Hepatocyte (in vitro differentiated cells): ENCODE measurements around the gene MED17. TPM values are rescaled to one million over a fixed set of nuclear protein-coding genes. Genes with fewer than 3 reads are reported as not detected.

Experiments used
- DNase-seq: peaks from one replicate; pipeline ENCODE4 v3.0.0-alpha.2; 2016; ENCODE audit warnings: low spot score
- H2AFZ ChIP-seq: fragments of 200-600 bp; sonication (generic); 2 replicates; pipeline ENCODE4 v1.6.0; 2016; ENCODE audit warnings: antibody characterized with exemption, mild to moderate bottlenecking
- H3K27ac ChIP-seq: fragments of 200-600 bp; sonication (generic); 2 replicates; pipeline ENCODE4 v1.5.1; 2016; ENCODE audit warnings: mild to moderate bottlenecking
- H3K27me3 ChIP-seq: fragments of 200-600 bp; sonication (generic); 2 replicates; pipeline ENCODE4 v1.6.1; 2016
- H3K36me3 ChIP-seq: fragments of 200-600 bp; sonication (generic); replicated peaks from 2 replicates; pipeline ENCODE4 v1.5.1; 2016; ENCODE audit warnings: low read depth; ENCODE audit not compliant: insufficient read depth
- H3K4me1 ChIP-seq: fragments of 200-600 bp; sonication (generic); 2 replicates; pipeline ENCODE4 v1.5.1; 2016; ENCODE audit warnings: mild to moderate bottlenecking, moderate library complexity; ENCODE audit not compliant: insufficient read depth
- H3K4me2 ChIP-seq: fragments of 200-600 bp; sonication (generic); 2 replicates; pipeline ENCODE4 v1.6.0; 2016
- H3K4me3 ChIP-seq: fragments of 200-600 bp; sonication (generic); 2 replicates; pipeline ENCODE4 v1.5.1; 2016; ENCODE audit warnings: mild to moderate bottlenecking
- H3K79me2 ChIP-seq: fragments of 200-600 bp; sonication (generic); 2 replicates; pipeline ENCODE4 v1.6.0; 2017; ENCODE audit warnings: mild to moderate bottlenecking
- H3K9me2 ChIP-seq: fragments of 200-600 bp; sonication (generic); replicated peaks from 2 replicates; pipeline ENCODE4 v1.6.0; 2017; ENCODE audit warnings: mild to moderate bottlenecking; ENCODE audit not compliant: insufficient read depth
- H3K9me3 ChIP-seq: fragments of 200-600 bp; sonication (generic); 2 replicates; pipeline ENCODE4 v1.5.1; 2016; ENCODE audit warnings: low read depth, mild to moderate bottlenecking
- H4K20me1 ChIP-seq: fragments of 200-600 bp; sonication (generic); 2 replicates; pipeline ENCODE4 v1.6.0; 2016; ENCODE audit warnings: mild to moderate bottlenecking; ENCODE audit not compliant: insufficient read depth, poor library complexity, severe bottlenecking
- EZH2 ChIP-seq: fragments of 200-600 bp; sonication (generic); IDR thresholded peaks from 2 replicates; pipeline ENCODE4 v1.6.1; 2016; ENCODE audit warnings: antibody characterized with exemption, mild to moderate bottlenecking, borderline replicate concordance
- EZH2phosphoT487 ChIP-seq: fragments of 200-600 bp; sonication (generic); IDR thresholded peaks from one replicate; pipeline ENCODE4 v1.6.1; 2018; ENCODE audit warnings: antibody characterized with exemption, mild to moderate bottlenecking, low read depth, moderate library complexity; ENCODE audit not compliant: unreplicated experiment, severe bottlenecking
- WGBS: methylation state at CpG from one replicate; pipeline ENCODE4 v1.1.6; 2016; ENCODE audit warnings: low lambda C conversion rate; ENCODE audit errors: missing lambda C conversion rate; 5-methylcytosine and 5-hydroxymethylcytosine counted together
- polyA plus RNA-seq: library from polyadenylated mRNA; unstranded; fragments of >200 nt; fragmentation: Nextera tagmentation; extraction: Ambion mirVana; gene quantifications from 2 replicates; pipeline ENCODE4 v1.2.1, GENCODE V29; 2016
- total RNA-seq: library from RNA; depleted of rRNA; stranded (reverse); fragments of >200 nt; gene quantifications from 2 replicates; pipeline ENCODE4 v1.2.3, GENCODE V29; 2014
- TF ChIP-seq, protein P1 (sequence below): fragments of 200-600 bp; sonication (generic); IDR thresholded peaks from 2 replicates; pipeline ENCODE4 v1.5.1; 2016; ENCODE audit warnings: antibody characterized with exemption, mild to moderate bottlenecking; ENCODE audit not compliant: poor library complexity

Gene MED17
- 30.9 and 33.7 TPM in 2 replicates for total RNA-seq
- 18.3 and 32.5 TPM in 2 replicates for polyA plus RNA-seq

DNA sequence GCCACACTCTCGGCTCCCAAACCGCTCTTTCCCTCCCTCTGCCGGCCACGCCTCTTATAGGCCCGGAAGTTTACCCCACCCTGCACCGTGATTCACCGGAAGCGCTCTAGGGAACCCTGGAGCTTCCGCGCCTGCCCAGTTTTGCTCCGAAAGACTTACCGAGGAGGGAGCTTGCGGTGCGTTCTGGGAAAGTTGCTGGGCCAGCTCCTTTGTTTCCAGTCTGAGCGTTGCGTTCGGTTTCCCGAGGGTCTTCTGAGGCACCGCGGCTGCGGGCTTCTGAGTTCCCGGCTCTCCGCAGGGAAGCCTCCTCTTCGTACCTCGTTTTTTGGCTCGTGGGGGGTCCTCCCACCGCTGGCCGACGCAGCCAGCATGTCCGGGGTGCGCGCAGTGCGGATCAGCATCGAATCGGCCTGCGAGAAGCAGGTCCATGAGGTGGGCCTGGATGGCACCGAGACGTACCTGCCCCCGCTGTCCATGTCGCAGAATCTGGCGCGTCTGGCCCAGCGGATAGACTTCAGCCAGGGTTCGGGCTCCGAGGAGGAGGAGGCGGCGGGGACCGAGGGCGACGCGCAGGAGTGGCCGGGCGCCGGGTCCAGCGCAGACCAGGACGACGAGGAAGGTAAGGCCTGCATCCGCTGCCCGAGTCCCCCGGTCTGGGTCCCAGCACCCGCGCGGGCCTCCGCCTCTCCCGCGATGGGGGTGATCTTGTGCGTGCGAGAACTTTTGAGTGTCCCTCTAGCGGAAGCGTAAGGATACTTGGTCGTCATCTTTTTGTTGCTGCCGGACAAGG lies at the start of gene MED17:
Gene MED17 (plus strand): TSS at position 138 of the 790 bp plus-strand sequence. CDS start 232 bp downstream, at position 370.
- Histone ChIP-seq H3K4me3 (peak within 1 kb of the TSS; percentile 79), H3K9me2 (no peaks in the 10 kb centered on the region), H3K27me3 (no peaks in the 10 kb centered on the region), H3K9me3 (no peaks in the 10 kb centered on the region), H3K4me1 (peaks cover 24% of the 10 kb centered on the region), H3K27ac (peak within 1 kb of the TSS; percentile 98), H4K20me1 (peaks cover 44% of the 10 kb centered on the region), H3K4me2 (peak within 1 kb of the TSS; percentile 83), H2AFZ (peak within 1 kb of the TSS; percentile 84), H3K36me3 (no peaks in the 10 kb centered on the region), H3K79me2 (peaks cover 53% of the 10 kb centered on the region)
- TF ChIP-seq, protein P1, sequence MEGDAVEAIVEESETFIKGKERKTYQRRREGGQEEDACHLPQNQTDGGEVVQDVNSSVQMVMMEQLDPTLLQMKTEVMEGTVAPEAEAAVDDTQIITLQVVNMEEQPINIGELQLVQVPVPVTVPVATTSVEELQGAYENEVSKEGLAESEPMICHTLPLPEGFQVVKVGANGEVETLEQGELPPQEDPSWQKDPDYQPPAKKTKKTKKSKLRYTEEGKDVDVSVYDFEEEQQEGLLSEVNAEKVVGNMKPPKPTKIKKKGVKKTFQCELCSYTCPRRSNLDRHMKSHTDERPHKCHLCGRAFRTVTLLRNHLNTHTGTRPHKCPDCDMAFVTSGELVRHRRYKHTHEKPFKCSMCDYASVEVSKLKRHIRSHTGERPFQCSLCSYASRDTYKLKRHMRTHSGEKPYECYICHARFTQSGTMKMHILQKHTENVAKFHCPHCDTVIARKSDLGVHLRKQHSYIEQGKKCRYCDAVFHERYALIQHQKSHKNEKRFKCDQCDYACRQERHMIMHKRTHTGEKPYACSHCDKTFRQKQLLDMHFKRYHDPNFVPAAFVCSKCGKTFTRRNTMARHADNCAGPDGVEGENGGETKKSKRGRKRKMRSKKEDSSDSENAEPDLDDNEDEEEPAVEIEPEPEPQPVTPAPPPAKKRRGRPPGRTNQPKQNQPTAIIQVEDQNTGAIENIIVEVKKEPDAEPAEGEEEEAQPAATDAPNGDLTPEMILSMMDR = peak; percentile 27
- TF ChIP-seq EZH2 = no peak
- TF ChIP-seq EZH2phosphoT487 = no peak
- WGBS = 2% methylated on average over 71 of the region's 72 CpGs
- DNase-seq = peak; percentile 98

DNA sequence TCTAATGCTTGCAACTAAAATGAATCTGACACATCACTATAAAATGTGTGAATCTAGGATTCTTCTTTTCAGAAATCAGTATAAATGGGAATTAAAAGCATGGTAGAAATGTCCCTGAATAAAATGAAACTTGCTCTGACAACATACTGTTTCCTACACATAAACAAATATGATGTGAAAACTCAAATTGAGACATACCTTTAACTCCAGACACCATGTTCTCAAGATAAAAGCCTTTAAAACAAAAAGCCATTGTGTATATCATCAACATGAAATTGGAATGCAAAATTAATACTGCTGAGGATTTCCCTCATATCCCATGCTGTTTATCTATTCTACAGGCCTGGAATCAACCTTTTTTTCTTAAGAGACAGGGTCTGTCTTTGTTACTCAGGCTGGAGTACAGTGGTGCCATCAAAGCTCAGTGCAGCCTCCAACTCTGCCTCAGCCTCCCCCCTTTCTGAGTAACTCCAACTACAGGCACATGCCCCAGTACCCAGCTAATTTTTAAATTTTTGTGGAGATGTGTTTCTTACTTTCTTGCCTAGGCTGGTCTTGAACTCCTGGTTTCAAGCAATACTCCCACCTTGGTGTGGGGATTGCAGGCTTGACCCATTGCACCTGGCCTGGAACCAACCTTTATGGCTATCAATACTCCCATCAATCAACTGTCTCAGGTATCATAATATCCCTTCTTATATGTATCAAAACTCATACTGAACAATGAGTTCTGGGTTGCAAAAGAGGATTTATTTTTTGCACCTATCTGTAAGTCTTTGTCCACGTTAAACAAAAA lies 49.5 kb upstream of the MED17 start:
- WGBS = 92% methylated on average over 1 of the region's 1 CpG
- Histone ChIP-seq H3K4me2 (no peak overlapping the region), H2AFZ (no peak overlapping the region), H3K79me2 (peaks cover 50% of the 10 kb centered on the region), H3K9me2 (no peaks in the 10 kb centered on the region), H4K20me1 (peaks cover 56% of the 10 kb centered on the region), H3K4me3 (no peak overlapping the region), H3K27me3 (no peaks in the 10 kb centered on the region), H3K9me3 (no peaks in the 10 kb centered on the region), H3K4me1 (peaks cover 30% of the 10 kb centered on the region), H3K36me3 (peaks cover 33% of the 10 kb centered on the region), H3K27ac (no peak overlapping the region)
- TF ChIP-seq, protein P1 = no peak
- TF ChIP-seq EZH2phosphoT487 = no peak
- no peak for DNase-seq

DNA sequence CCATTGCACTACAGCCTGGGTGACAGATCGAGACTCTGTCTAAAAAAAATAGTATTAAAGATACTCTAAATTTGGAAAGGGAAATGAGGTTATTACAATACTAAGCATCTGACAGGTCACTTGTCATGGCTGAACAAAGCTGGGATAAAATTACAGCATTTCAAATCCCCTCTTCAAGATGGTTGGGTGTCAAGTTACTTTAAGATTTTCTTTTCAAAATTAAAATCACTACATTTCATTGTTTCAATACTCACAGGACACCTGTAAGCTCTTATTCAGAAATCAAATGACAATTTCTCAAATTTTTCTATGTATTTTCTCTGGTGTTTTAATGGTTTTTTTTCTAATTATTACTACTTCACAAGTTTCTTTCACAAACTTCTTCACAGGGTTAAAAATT lies 48.5 kb upstream of the MED17 start:
- Histone ChIP-seq H3K4me3 (no peak overlapping the region), H4K20me1 (peaks cover 66% of the 10 kb centered on the region), H3K9me3 (no peaks in the 10 kb centered on the region), H3K36me3 (peaks cover 33% of the 10 kb centered on the region), H3K79me2 (peaks cover 60% of the 10 kb centered on the region), H3K4me1 (peaks cover 31% of the 10 kb centered on the region), H2AFZ (no peak overlapping the region), H3K27ac (peak overlapping the region; percentile 9), H3K27me3 (no peaks in the 10 kb centered on the region), H3K4me2 (no peak overlapping the region), H3K9me2 (no peaks in the 10 kb centered on the region)
- WGBS = 94% methylated on average over 1 of the region's 1 CpG
- TF ChIP-seq EZH2 (no peak), EZH2phosphoT487 (no peak)
- TF ChIP-seq, protein P1 = no peak
- no peak for DNase-seq
